Fibroblast of skin of left quadriceps (primary cell): ENCODE measurements around the gene RGS5.
"Not testable (repeated sequence)": the region's sequence is repeated elsewhere in the genome, so short reads cannot be mapped to it uniquely, and the experiment has no call there.

Experiments
- DNase-seq, 2 experiments: peaks; one replicate each; pipeline ENCODE4 v3.0.0-alpha.2; 2013; ENCODE audit warnings: low read depth in 2 of 2

Gene RGS5

GRCh38 chr1:163202833-163203451 lies at the start of gene RGS5:
Gene RGS5 (minus strand): TSS chr1:163202916. CDS start chr1:163202835, 81 bp downstream.
- peak; percentile 26 to 29 for DNase-seq

- DNase-seq: no peak
Measured at GRCh38 chr1:163250382-163250974, 47.8 kb upstream of the RGS5 start.

GRCh38 chr1:163248064-163248463 lies 45.3 kb upstream of the RGS5 start:
- no peak for DNase-seq

GRCh38 chr1:163244648-163245047 lies 41.9 kb upstream of the RGS5 start:
- not testable (repeated sequence) for DNase-seq

GRCh38 chr1:163241746-163242145 lies 39.0 kb upstream of the RGS5 start:
- no peak for DNase-seq

GRCh38 chr1:163240705-163241104 lies 38.0 kb upstream of the RGS5 start:
- no peak for DNase-seq

- not testable (repeated sequence) for DNase-seq
Measured at GRCh38 chr1:163233643-163234042, 30.9 kb upstream of the RGS5 start.

- DNase-seq: peak; percentile 41 to 42
Measured at GRCh38 chr1:163231385-163231784, 28.7 kb upstream of the RGS5 start.

GRCh38 chr1:163230827-163231226 lies 28.1 kb upstream of the RGS5 start:
- no peak for DNase-seq

GRCh38 chr1:163228271-163228670 lies 25.6 kb upstream of the RGS5 start:
- DNase-seq: not testable (repeated sequence)

GRCh38 chr1:163227126-163227525 lies 24.4 kb upstream of the RGS5 start:
- no peak for DNase-seq

GRCh38 chr1:163213626-163214025 lies 10.9 kb upstream of the RGS5 start:
- no peak for DNase-seq

GRCh38 chr1:163211667-163212066 lies 9.0 kb upstream of the RGS5 start:
- DNase-seq: no peak

- no peak for DNase-seq
Measured at GRCh38 chr1:163205513-163205912, 2.8 kb upstream of the RGS5 start.

- no peak for DNase-seq
Measured at GRCh38 chr1:163203561-163203960, 845 bp upstream of the RGS5 start.

- no peak for DNase-seq
Measured at GRCh38 chr1:163201906-163202305, 810 bp downstream of the RGS5 start.

GRCh38 chr1:163197022-163197421 lies 5.7 kb downstream of the RGS5 start:
- DNase-seq: no peak

GRCh38 chr1:163196449-163196787 lies 6.3 kb downstream of the RGS5 start:
- no peak for DNase-seq

- DNase-seq: no peak
Measured at GRCh38 chr1:163195728-163196448, 6.8 kb downstream of the RGS5 start.

- no peak for DNase-seq
Measured at GRCh38 chr1:163191301-163191700, 11.4 kb downstream of the RGS5 start.

GRCh38 chr1:163188947-163189346 lies 13.8 kb downstream of the RGS5 start:
- no peak for DNase-seq

GRCh38 chr1:163187849-163188248 lies 14.9 kb downstream of the RGS5 start:
- DNase-seq: no peak

GRCh38 chr1:163186862-163187261 lies 15.9 kb downstream of the RGS5 start:
- no peak for DNase-seq
